Ishikawa (cell line): ENCODE data around the gene QRSL1.

Source experiments
- EGR1 ChIP-seq: IDR thresholded peaks from 2 replicates; pipeline ENCODE4 v1.6.1; 2012
- FOXM1 ChIP-seq: IDR thresholded peaks from 2 replicates; pipeline ENCODE4 v1.6.1; 2012; ENCODE audit warnings: low read depth, borderline replicate concordance
- TAF1 ChIP-seq: IDR thresholded peaks from 2 replicates; pipeline ENCODE4 v1.6.1; 2012; ENCODE audit warnings: low read depth, mild to moderate bottlenecking
- TCF12 ChIP-seq: IDR thresholded peaks from 2 replicates; pipeline ENCODE4 v1.6.1; 2012; ENCODE audit warnings: low read depth
- ZBTB7A ChIP-seq: IDR thresholded peaks from 2 replicates; pipeline ENCODE4 v1.6.1; 2012; ENCODE audit warnings: low read depth
- TF ChIP-seq, protein P1 (sequence below): IDR thresholded peaks from 2 replicates; pipeline ENCODE4 v1.6.1; 2012

DNA sequence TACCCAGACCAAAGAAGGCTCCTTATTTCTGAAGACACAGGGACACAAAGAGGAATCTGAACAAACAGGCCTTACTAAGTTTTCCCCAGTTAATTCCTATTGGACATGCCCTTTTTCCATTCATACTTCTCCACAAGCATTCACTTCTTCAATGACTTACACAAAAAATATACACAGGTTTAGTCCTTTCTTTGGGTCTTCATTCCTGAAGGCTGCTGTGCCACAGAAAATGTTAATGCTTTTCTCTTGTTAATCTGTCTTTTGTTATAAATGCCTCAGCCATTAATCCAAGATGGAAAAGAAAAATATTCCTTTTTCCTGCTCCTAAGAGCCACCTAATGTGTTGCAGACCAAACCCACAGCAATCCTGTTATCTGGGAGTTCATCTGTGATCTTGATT is 71.2 kb downstream of the QRSL1 start:
- TF ChIP-seq ZBTB7A (no peak), TCF12 (no peak), EGR1 (no peak), TAF1 (no peak), FOXM1 (no peak)
- TF ChIP-seq, protein P1, sequence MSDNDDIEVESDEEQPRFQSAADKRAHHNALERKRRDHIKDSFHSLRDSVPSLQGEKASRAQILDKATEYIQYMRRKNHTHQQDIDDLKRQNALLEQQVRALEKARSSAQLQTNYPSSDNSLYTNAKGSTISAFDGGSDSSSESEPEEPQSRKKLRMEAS, result no peak
